GM12892 (cell line): ENCODE results near the gene TBC1D19.

Experiments used
- DNase-seq: peaks from one replicate; pipeline ENCODE4 v3.0.0; 2011; ENCODE audit not compliant: insufficient read length
- FAIRE-seq: peaks from 2 replicates; lab custom pipeline; 2011; peaks lifted over from hg19 to GRCh38; lab: Jason Lieb, UNC
- POLR2A ChIP-seq: IDR thresholded peaks from 2 replicates; pipeline ENCODE4 v1.6.1; 2011; ENCODE audit warnings: low read depth, low read length, control low read depth
- POLR2AphosphoS5 ChIP-seq: IDR thresholded peaks from 2 replicates; pipeline ENCODE4 v1.6.1; 2011; ENCODE audit warnings: low read depth, low read length, control low read depth
- TAF1 ChIP-seq: IDR thresholded peaks from 2 replicates; pipeline ENCODE4 v1.6.1; 2011; ENCODE audit warnings: low read depth, mild to moderate bottlenecking, control low read depth, low read length, borderline replicate concordance

TBC1D19 gene

GRCh38 chr4:26748811-26749210 lies 164.9 kb downstream of the TBC1D19 start:
- TF ChIP-seq POLR2A, result no peak
- no peak for TF ChIP-seq POLR2AphosphoS5
- TF ChIP-seq TAF1, result no peak
- no peak for FAIRE-seq
- no peak for DNase-seq

- TF ChIP-seq POLR2A, result no peak
- TF ChIP-seq TAF1, result no peak
- TF ChIP-seq POLR2AphosphoS5, result no peak
- FAIRE-seq, result no peak
- DNase-seq, result no peak
Observed at GRCh38 chr4:26749867-26750266, 166.0 kb downstream of the TBC1D19 start.

DNA sequence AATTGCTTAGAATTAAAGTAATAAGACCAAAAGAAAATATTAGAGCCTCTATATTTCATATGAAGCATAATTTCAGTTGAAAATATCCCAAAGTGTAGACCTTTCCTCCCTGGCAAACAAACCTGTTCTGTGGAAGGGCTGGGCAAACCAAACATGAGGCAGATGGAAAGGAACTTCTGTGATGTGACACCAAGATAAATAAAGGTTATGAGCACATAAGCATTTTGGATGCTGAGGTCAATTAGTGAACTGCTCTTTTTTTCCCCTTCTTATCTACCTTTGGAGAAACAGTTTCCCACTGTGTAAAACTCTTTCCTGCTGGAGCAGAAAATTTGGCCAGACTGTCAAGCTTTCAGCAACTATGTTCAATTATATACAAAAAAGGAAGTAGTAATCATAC lies 167.1 kb downstream of the TBC1D19 start:
- FAIRE-seq, result peak; percentile 14
- no peak for DNase-seq
- TF ChIP-seq POLR2AphosphoS5 (no peak), TAF1 (no peak), POLR2A (no peak)

DNA sequence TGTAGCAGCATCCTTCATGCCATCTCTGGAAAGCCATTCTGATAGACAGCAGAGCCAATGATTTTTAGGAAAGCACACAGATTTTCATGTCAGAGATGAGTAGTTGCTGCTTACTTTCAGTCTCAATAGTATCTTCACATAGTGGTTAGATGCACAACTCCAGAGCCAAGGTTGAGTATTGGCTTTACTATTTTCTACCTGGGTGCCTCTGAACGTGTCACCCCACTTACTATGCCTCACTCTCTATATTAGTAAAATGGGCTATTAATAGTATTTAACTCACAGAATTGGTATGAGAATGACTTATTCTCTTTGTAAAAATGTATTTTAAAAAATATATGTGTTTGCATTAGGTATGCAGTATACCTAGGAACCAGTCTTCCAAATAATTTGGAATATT lies 168.0 kb downstream of the TBC1D19 start:
- DNase-seq (no peak), FAIRE-seq (peak; percentile 64)
- TF ChIP-seq POLR2A (no peak), TAF1 (no peak), POLR2AphosphoS5 (no peak)

- FAIRE-seq, result no peak
- no peak for TF ChIP-seq POLR2AphosphoS5
- TF ChIP-seq POLR2A, result no peak
- no peak for TF ChIP-seq TAF1
- no peak for DNase-seq
Observed at GRCh38 chr4:26753187-26753586, 169.3 kb downstream of the TBC1D19 start.

- FAIRE-seq, result no peak
- DNase-seq, result no peak
- TF ChIP-seq POLR2AphosphoS5 (no peak), POLR2A (no peak), TAF1 (no peak)
Observed at GRCh38 chr4:26753617-26754016, 169.7 kb downstream of the TBC1D19 start.

- TF ChIP-seq TAF1 (no peak), POLR2A (no peak), POLR2AphosphoS5 (no peak)
- no peak for FAIRE-seq
Observed at GRCh38 chr4:26757751-26758150, 173.9 kb downstream of the TBC1D19 start.

GRCh38 chr4:26758899-26759298 lies 175.0 kb downstream of the TBC1D19 start:
- FAIRE-seq (no peak), DNase-seq (no peak)
- TF ChIP-seq POLR2AphosphoS5 (no peak), TAF1 (no peak), POLR2A (no peak)

More at GRCh38 chr4:26757751-26758150, 173.9 kb downstream of the TBC1D19 start:
- no peak for DNase-seq

GRCh38 chr4:26762650-26763049 lies 178.8 kb downstream of the TBC1D19 start:
- DNase-seq, result no peak
- TF ChIP-seq TAF1 (no peak), POLR2A (no peak), POLR2AphosphoS5 (no peak)
- no peak for FAIRE-seq

- TF ChIP-seq TAF1, result no peak
- no peak for TF ChIP-seq POLR2A
- TF ChIP-seq POLR2AphosphoS5, result no peak
- no peak for DNase-seq
- no peak for FAIRE-seq
Observed at GRCh38 chr4:26763063-26763462, 179.2 kb downstream of the TBC1D19 start.

DNA sequence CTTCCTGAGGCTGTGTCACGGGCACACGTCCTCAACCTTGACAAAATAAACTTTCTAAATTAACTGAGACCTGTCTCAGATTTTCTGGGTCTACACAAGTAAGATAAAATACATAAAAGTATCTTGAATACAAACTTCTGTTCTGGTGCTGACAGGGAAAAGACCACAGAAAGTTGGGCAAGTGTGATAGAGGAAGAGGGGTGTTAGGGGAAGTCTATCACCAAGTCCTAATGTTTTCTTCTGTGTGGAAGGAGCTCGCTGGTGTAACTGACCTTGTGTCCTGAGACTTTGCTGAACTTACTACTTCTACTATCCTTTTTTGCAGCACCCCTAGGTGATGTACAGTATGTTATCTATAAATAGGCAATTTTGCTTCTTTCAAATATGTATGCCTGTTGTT lies 179.8 kb downstream of the TBC1D19 start:
- DNase-seq, result no peak
- TF ChIP-seq POLR2A (no peak), POLR2AphosphoS5 (no peak), TAF1 (no peak)
- FAIRE-seq, result no peak

DNA sequence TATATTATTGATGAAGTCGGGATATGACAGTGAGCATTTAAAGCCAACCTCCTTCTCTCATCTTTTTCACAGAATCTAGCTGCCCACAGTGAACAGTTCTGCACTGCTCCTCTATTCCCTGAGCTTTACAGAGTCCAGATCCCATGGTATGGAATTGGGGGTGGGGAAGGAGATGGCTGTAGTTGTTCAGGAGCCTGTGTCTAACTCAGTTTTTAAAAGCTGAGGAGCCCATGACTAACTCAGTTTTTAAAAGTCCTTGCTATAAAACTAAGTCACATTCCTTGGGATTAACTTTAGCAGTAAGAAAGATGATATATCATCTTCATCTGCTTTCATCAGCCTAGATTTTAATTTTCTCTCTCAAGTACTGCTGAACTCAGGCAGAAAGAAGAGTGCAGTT lies 180.3 kb downstream of the TBC1D19 start:
- FAIRE-seq (no peak), DNase-seq (no peak)
- no peak for TF ChIP-seq TAF1
- TF ChIP-seq POLR2AphosphoS5, result no peak
- no peak for TF ChIP-seq POLR2A

- TF ChIP-seq POLR2A (no peak), POLR2AphosphoS5 (no peak), TAF1 (no peak)
- DNase-seq (no peak), FAIRE-seq (no peak)
Observed at GRCh38 chr4:26765515-26765914, 181.6 kb downstream of the TBC1D19 start.

- FAIRE-seq (no peak), DNase-seq (no peak)
Observed at GRCh38 chr4:26766141-26766540, 182.3 kb downstream of the TBC1D19 start.

More at GRCh38 chr4:26766141-26766540, 182.3 kb downstream of the TBC1D19 start:
- no peak for TF ChIP-seq TAF1
- no peak for TF ChIP-seq POLR2AphosphoS5
- TF ChIP-seq POLR2A, result no peak
